ENCODE measurements around the gene SLC25A44. TPM values are rescaled to one million over a fixed set of nuclear protein-coding genes. Genes with fewer than 3 reads are reported as not detected.

Gene SLC25A44
- polyA plus RNA-seq, 10 donors = 10.2 to 14.4 (median 11.3) TPM

Other genes with a start within 250 kb of the SLC25A44 start
- 100 to 1,000 TPM in 9 of 10 donors, 10 to 100 TPM in 1; 97.7 to 165 (median 139) TPM for gene ARHGEF2, start 215.6 kb upstream of the SLC25A44 start, polyA plus RNA-seq (ENCODE audit: insufficient read length in 10 of 10)
- 100 to 1,000 TPM; 212 to 298 (median 248) TPM for gene SSR2, start 173.2 kb upstream of the SLC25A44 start, polyA plus RNA-seq (ENCODE audit: insufficient read length in 10 of 10)
- gene UBQLN4, start 140.3 kb upstream of the SLC25A44 start, polyA plus RNA-seq (ENCODE audit: insufficient read length in 10 of 10) = 10 to 100 TPM; 37.6 to 47.4 (median 43.0) TPM
- gene LAMTOR2, start 139.3 kb upstream of the SLC25A44 start, polyA plus RNA-seq (ENCODE audit: insufficient read length in 10 of 10) = 10 to 100 TPM; 32.4 to 46.7 (median 36.3) TPM
- gene RAB25, start 132.9 kb upstream of the SLC25A44 start, polyA plus RNA-seq (ENCODE audit: insufficient read length in 10 of 10) = 10 to 100 TPM in 2 of 10 donors, under 1 TPM in 6, not detected in 2; 0.26 to 11.7 (median 0.34) TPM
- gene MEX3A, start 111.6 kb upstream of the SLC25A44 start, polyA plus RNA-seq (ENCODE audit: insufficient read length in 10 of 10) = 10 to 100 TPM; 10.8 to 30.7 (median 21.3) TPM
- 100 to 1,000 TPM; 244 to 379 (median 270) TPM for gene LMNA, start 79.4 kb upstream of the SLC25A44 start, polyA plus RNA-seq (ENCODE audit: insufficient read length in 10 of 10)
- gene SEMA4A, start 40.5 kb upstream of the SLC25A44 start, polyA plus RNA-seq (ENCODE audit: insufficient read length in 10 of 10) = 1 to 10 TPM; 2.0 to 7.5 (median 3.3) TPM
- gene PMF1, start 18.9 kb downstream of the SLC25A44 start, polyA plus RNA-seq (ENCODE audit: insufficient read length in 10 of 10) = 10 to 100 TPM; 33.6 to 46.0 (median 41.2) TPM
- 1 to 10 TPM in 7 of 10 donors, under 1 TPM in 3; 0.76 to 3.2 (median 1.5) TPM for gene BGLAP, start 48.1 kb downstream of the SLC25A44 start, polyA plus RNA-seq (ENCODE audit: insufficient read length in 10 of 10)
- gene PAQR6, start 54.0 kb downstream of the SLC25A44 start, polyA plus RNA-seq (ENCODE audit: insufficient read length in 10 of 10) = 1 to 10 TPM; 2.1 to 6.7 (median 3.6) TPM
- 10 to 100 TPM; 40.2 to 54.9 (median 46.7) TPM for gene SMG5, start 88.7 kb downstream of the SLC25A44 start, polyA plus RNA-seq (ENCODE audit: insufficient read length in 10 of 10)
- gene TMEM79, start 90.2 kb downstream of the SLC25A44 start, polyA plus RNA-seq (ENCODE audit: insufficient read length in 10 of 10) = 1 to 10 TPM; 3.1 to 8.0 (median 3.8) TPM
- 10 to 100 TPM; 17.5 to 27.6 (median 21.9) TPM for gene GLMP, start 101.6 kb downstream of the SLC25A44 start, polyA plus RNA-seq (ENCODE audit: insufficient read length in 10 of 10)
- gene VHLL, start 105.2 kb downstream of the SLC25A44 start, polyA plus RNA-seq (ENCODE audit: insufficient read length in 10 of 10) = not detected
- gene CCT3, start 144.2 kb downstream of the SLC25A44 start, polyA plus RNA-seq (ENCODE audit: insufficient read length in 10 of 10) = 100 to 1,000 TPM; 215 to 259 (median 241) TPM
- gene TSACC, start 144.4 kb downstream of the SLC25A44 start, polyA plus RNA-seq (ENCODE audit: insufficient read length in 10 of 10) = 1 to 10 TPM in 3 of 10 donors, under 1 TPM in 7; 0.31 to 1.8 (median 0.81) TPM
- gene RHBG, start 175.1 kb downstream of the SLC25A44 start, polyA plus RNA-seq (ENCODE audit: insufficient read length in 10 of 10) = under 1 TPM in 2 of 10 donors, not detected in 8; 0.15 TPM

Data from muscle of back (tissue), 10 donors.